ENCODE results near the gene HPCAL1. TPM values are rescaled to one million over a fixed set of nuclear protein-coding genes. Genes with fewer than 3 reads are reported as not detected.

HPCAL1 gene
- total and polyA plus RNA-seq, 2 experiments from 2014 or later = 8.3 to 25.4 TPM

DNA sequence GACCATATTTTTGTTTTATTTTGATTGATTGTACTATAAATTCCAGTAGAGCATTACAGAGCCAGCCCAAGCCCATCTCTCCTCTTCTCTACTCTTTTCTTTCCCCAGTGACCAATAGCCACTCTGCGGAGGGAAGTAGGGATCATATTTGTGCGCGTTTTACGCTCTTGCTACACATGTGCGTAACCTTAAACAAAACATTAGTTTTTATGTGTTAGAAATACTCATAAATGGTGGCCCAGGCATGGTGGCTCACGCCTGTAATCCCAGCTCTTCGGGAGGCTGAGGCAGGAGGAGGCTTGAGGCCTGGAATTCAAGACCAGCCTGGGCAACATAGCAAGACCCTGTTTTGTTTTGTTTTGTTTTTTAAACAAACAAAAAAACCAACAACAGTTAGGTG lies 31.3 kb downstream of the HPCAL1 start (continued):
- TF ChIP-seq, protein P1, sequence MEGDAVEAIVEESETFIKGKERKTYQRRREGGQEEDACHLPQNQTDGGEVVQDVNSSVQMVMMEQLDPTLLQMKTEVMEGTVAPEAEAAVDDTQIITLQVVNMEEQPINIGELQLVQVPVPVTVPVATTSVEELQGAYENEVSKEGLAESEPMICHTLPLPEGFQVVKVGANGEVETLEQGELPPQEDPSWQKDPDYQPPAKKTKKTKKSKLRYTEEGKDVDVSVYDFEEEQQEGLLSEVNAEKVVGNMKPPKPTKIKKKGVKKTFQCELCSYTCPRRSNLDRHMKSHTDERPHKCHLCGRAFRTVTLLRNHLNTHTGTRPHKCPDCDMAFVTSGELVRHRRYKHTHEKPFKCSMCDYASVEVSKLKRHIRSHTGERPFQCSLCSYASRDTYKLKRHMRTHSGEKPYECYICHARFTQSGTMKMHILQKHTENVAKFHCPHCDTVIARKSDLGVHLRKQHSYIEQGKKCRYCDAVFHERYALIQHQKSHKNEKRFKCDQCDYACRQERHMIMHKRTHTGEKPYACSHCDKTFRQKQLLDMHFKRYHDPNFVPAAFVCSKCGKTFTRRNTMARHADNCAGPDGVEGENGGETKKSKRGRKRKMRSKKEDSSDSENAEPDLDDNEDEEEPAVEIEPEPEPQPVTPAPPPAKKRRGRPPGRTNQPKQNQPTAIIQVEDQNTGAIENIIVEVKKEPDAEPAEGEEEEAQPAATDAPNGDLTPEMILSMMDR (conservative IDR thresholded peaks at IDR 0.05; ENCODE audit: low read depth in 2 of 2) = no peak
- TF ChIP-seq ETS1 (IDR thresholded peaks at IDR 0.05) (no peak), EZH2phosphoT487 (IDR thresholded peaks at IDR 0.05; ENCODE audit: unreplicated experiment) (no peak), NANOG (IDR thresholded peaks at IDR 0.05; ENCODE audit: borderline replicate concordance) (no peak), STAT1 (IDR thresholded peaks at IDR 0.05; ENCODE audit: unreplicated experiment) (no peak), REST (IDR thresholded peaks at IDR 0.05; ENCODE audit: unreplicated experiment) (no peak), ZNF114 (CRISPR knock-in tag; IDR thresholded peaks at IDR 0.05) (no peak), CREB1 (CRISPR knock-in tag; IDR thresholded peaks at IDR 0.05; ENCODE audit: low read depth) (no peak), JUNB (IDR thresholded peaks at IDR 0.05; ENCODE audit: unreplicated experiment) (no peak)

DNA sequence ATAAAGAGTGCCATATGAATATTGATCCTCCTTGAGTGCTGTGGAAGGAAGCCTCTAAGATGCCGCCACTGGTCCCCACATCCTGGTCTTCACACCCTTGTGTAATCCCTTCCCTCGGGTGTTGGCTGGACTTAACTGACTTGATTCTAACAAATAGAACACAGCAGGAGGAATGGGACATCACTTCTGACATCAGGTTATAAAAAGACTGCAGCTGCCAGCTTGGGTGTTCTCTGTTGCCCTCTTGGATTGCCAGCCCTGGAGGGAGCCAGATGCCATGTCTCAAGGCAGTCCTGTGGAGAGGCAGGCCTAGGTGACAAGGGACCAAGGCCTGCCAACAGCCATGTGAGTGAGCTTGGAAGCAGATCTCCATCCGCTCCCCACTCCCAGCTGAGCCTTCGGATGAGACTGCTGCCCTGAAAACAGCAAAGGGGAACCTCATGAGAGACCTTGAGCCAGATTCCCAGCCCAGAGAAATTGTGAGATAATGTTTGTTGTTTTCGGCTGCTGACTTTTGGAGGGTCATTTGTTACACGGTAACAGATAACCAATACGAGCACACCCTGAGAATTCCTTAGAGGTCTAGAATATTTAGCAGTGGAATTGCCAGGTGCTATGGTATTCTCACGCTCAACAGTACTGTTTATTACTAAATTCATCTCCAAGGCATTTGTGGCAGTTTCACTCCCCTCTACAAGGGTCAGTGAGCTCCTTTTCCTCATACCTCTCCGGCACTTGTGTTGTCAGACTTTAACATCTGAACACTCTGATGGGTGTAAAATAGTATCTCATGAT lies 32.5 kb downstream of the HPCAL1 start:
- H3K79me2 ChIP-seq (replicated peaks; ENCODE audit: insufficient read depth) = peaks cover 4% of the 10 kb centered on the region; the same call in 1 of the 2 replicates
- TF ChIP-seq EZH2 (IDR thresholded peaks at IDR 0.05; ENCODE audit: low read depth, unreplicated experiment) (no peak), CREB1 (CRISPR knock-in tag; IDR thresholded peaks at IDR 0.05; ENCODE audit: low read depth) (no peak), POLR2AphosphoS5 (IDR thresholded peaks at IDR 0.05; ENCODE audit: low read depth) (no peak), ZNF462 (CRISPR knock-in tag; IDR thresholded peaks at IDR 0.05) (no peak), EZH2phosphoT487 (IDR thresholded peaks at IDR 0.05; ENCODE audit: unreplicated experiment) (no peak)

More for the DNA sequence above, 32.5 kb downstream of the HPCAL1 start:
- Histone ChIP-seq H4K20me1 (replicated peaks; ENCODE audit: insufficient read depth) (no peaks in the 10 kb centered on the region), H3K9me2 (ENCODE audit: insufficient read depth) (no peaks in the 10 kb centered on the region), H2AFZ (no peak overlapping the region), H3K36me3 (ENCODE audit: insufficient read depth) (no peaks in the 10 kb centered on the region), H3K4me2 (no peak overlapping the region), H3K4me1 (ENCODE audit: insufficient read depth) (peaks cover 26% of the 10 kb centered on the region; the same call in 1 of the 2 replicates), H3F3A (replicated peaks; ENCODE audit: low read depth) (no peaks in the 10 kb centered on the region), H3K27ac (ENCODE audit: low read depth) (no peak overlapping the region), H3K27me3 (ENCODE audit: insufficient read depth) (no peaks in the 10 kb centered on the region), H3K4me3 (no peak overlapping the region)
- no peak for DNase-seq (ENCODE audit: low spot score)
- H3K4me1 Mint-ChIP-seq = peaks cover 35% of the 10 kb centered on the region
- H3K27me3 Mint-ChIP-seq (ENCODE audit: insufficient read depth, low read depth, poor library complexity) = peaks cover 6% of the 10 kb centered on the region
- no peak overlapping the region for H3K4me3 Mint-ChIP-seq
- H3K27ac Mint-ChIP-seq = no peak overlapping the region
- peaks cover 7% of the 10 kb centered on the region; the same call in 2 of the 3 replicates for H3K9me3 Mint-ChIP-seq
- ATAC-seq = no peak
- peaks cover 9% of the 10 kb centered on the region; the same call in 2 of the 3 replicates for H3K36me3 Mint-ChIP-seq (ENCODE audit: low read depth)

All from GM23338 (cell line).